AG09309 (cell line): ENCODE results near the gene L1CAM.

ENCODE experiments used
- DNase-seq: peaks from one replicate; pipeline ENCODE4 v3.0.0-alpha.2; 2010; ENCODE audit warnings: low read depth
- H3K4me3 ChIP-seq: 2 replicates; pipeline ENCODE4 v1.5.1; 2011; ENCODE audit warnings: mild to moderate bottlenecking, low read depth, low read length, moderate library complexity; ENCODE audit not compliant: control insufficient read depth
- TF ChIP-seq, protein P1 (sequence below): IDR thresholded peaks from 2 replicates; pipeline ENCODE4 v1.5.1; 2011; ENCODE audit warnings: mild to moderate bottlenecking, low read depth, low read length, inconsistent platforms; ENCODE audit not compliant: insufficient read depth, control insufficient read depth; ENCODE audit errors: missing control alignments

L1CAM gene

DNA sequence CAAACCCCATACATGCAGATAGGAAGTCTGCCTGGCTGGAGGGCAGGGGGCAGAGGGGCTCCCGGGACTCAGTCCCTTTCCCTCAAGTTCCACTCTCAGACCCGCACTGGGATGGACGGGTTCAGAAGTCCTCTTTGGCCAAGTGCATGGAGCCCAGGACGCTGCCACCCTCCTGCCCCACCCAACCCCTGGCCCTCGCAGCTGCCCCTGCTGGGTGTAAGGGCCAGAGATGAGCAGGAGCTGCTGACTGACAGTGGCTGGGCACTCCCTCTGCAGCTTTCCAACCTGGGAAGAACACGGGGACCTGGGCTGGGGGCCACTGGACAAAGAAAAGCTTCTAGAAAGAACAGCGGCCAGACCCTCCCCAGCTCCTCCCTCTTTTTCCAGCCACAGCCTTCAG lies 3.4 kb downstream of the L1CAM start:
- DNase-seq = no peak
- TF ChIP-seq, protein P1, sequence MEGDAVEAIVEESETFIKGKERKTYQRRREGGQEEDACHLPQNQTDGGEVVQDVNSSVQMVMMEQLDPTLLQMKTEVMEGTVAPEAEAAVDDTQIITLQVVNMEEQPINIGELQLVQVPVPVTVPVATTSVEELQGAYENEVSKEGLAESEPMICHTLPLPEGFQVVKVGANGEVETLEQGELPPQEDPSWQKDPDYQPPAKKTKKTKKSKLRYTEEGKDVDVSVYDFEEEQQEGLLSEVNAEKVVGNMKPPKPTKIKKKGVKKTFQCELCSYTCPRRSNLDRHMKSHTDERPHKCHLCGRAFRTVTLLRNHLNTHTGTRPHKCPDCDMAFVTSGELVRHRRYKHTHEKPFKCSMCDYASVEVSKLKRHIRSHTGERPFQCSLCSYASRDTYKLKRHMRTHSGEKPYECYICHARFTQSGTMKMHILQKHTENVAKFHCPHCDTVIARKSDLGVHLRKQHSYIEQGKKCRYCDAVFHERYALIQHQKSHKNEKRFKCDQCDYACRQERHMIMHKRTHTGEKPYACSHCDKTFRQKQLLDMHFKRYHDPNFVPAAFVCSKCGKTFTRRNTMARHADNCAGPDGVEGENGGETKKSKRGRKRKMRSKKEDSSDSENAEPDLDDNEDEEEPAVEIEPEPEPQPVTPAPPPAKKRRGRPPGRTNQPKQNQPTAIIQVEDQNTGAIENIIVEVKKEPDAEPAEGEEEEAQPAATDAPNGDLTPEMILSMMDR = no peak

DNA sequence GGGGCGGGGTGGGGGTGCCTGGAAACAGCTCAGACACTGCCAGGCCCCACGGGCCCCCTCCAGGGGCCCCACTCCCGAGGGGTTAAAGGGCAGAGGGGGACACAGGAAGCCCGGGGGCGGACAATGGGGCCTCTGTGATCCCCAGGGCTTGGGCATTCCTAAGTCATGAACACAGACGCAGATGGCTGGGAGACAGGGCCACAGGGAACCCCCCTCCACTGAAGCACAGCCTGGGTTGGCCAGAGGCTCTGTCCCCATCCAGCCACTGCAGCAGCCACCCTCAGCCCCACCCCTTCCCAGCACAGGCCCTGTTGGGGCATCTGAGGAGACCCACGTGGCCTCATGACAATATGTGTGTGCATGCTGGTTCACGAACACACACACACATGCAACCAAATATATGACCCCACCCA lies 3.9 kb downstream of the L1CAM start:
- no peak for DNase-seq

More for the DNA sequence above, 3.4 kb downstream of the L1CAM start:
- no peak overlapping the region for H3K4me3 ChIP-seq

DNA sequence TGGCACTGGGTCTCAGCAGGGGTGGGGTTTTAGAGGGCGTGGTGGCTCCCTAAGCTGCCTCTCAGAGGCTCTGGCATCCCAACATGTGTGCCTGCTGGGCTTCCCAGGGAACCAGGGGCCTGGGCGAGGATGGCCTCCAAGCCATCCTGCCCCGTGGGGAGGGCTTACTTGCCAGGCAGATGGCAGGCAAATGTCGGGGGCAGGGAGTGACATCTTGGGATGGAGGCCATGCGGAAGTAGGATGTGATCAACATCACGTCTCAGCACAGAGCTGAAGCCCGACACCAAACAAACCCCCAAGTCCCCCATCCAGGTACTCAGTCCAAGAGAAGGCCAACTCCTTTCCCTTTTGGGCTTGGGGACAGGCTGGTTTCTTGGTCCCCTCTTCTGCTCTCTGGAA lies 4.7 kb downstream of the L1CAM start:
- DNase-seq = no peak
- TF ChIP-seq, protein P1 = no peak
- no peak overlapping the region for H3K4me3 ChIP-seq

More for the DNA sequence above, 3.9 kb downstream of the L1CAM start:
- H3K4me3 ChIP-seq = no peak overlapping the region
- TF ChIP-seq, protein P1 = no peak

DNA sequence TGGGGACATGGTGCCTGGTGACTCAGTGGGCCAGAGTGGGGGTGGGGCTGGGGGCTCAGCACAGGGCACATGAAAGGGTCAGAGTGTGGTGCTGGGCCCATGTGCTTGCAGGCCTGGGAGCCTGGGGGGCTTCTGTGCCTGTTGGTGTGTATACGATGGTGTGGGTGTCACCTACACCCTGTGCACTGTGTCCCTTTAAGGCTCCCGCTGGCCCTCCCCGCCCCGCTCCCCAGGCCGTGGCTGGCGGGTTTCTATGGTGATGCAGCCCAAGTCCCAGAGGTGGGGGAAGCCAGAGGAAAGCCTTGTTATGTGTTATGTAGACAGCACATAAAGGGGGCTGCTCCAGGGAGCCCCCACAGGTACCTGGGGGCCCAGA lies 5.5 kb downstream of the L1CAM start:
- no peak overlapping the region for H3K4me3 ChIP-seq
- TF ChIP-seq, protein P1 = no peak
- no peak for DNase-seq

DNA sequence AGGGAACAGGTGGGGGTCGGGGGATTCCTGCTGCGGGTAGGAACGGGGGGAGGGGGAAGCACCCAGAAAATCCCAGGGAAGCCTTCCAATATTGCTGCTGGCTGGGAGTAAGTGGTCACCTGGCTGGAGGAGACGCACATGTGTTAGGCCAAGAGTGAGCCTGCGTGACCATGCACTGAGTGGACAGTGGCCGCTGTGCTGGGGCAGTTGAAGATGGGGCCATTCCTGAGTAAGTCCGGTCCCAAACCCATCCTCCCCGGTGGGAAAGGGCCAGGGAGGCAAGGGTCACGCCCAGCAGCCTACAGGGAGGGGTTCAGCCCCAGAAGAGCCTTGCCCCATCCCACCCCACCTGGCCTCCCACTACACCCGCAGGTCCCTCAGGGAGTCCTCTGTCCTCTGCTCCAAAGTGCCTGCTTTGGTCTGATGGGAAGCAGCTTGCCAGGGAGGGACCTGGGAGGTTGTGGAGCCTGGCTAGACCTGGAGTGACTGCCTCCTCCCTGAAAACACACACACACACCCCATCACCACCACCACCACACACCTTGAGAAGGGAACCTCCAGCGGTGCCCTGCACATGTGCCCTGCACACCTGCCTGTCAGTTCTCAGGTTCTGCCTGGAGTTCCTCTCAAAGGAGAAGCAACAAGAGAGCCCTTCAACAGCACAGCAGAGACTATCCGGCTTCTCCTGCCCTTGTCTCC lies 6.1 kb downstream of the L1CAM start:
- TF ChIP-seq, protein P1 = no peak
- no peak overlapping the region for H3K4me3 ChIP-seq
- no peak for DNase-seq

DNA sequence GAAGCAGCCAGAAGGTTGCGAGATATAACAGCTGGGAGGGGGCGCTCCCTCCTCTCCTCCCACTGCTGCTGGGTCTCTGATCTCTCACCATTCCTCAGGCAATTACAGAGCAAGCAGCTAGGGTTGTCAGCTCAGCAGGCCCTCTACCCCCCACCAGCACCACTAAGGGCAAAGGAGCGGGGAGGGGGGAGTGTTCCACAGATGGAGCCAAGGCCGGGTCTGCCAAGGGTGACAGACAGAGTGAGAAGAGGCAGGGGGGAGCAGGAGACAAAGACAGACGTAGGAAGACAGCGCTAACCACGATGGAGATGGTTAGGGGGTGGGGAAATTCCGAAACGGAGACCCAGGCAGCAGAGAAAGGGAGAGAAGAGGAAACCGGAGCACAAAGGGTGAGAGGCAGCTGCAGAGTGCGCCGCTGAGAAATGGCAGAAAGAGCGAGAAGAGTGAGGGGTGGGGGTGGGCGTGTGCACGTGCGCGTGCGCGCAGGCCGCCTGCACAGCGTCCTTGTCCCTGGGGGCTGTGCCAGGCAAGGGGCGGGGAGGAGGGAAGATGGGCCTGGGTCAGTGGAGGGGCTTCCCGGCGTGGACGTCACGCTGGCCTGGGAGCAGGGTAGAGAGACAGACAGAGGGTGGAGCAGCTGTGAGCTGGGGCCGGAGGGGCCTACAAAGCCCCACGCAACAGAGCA lies 6.9 kb downstream of the L1CAM start:
- TF ChIP-seq, protein P1 = no peak
- DNase-seq = no peak
- no peak overlapping the region for H3K4me3 ChIP-seq
